Cardiac septum (tissue), 1 donor: ENCODE data around the gene KIF25. TPM values are rescaled to one million over a fixed set of nuclear protein-coding genes. Genes with fewer than 3 reads are reported as not detected.

Source experiments
- DNase-seq: peaks from one replicate; pipeline ENCODE4 v3.0.0-alpha.2; 2020; ENCODE audit warnings: low spot score
- intact Hi-C: fragments of 100-400 bp; cut with DNase I; formaldehyde crosslinking; loops from one replicate; pipeline ENCODE4 v1.14.0; 2022
- total RNA-seq: library from RNA; stranded (reverse); fragmentation: NEBNext Ultra II Directional; extraction: Animal tissue kit (Norgen Biotek cat#: 25700); gene quantifications from one replicate; pipeline ENCODE4 v1.2.1, GENCODE V29; 2021
- donor health status: DM: no; HTN: no; CAD: no.

Gene KIF25
- total RNA-seq, 1 donor from 2014 or later: 0.24 TPM

DNA sequence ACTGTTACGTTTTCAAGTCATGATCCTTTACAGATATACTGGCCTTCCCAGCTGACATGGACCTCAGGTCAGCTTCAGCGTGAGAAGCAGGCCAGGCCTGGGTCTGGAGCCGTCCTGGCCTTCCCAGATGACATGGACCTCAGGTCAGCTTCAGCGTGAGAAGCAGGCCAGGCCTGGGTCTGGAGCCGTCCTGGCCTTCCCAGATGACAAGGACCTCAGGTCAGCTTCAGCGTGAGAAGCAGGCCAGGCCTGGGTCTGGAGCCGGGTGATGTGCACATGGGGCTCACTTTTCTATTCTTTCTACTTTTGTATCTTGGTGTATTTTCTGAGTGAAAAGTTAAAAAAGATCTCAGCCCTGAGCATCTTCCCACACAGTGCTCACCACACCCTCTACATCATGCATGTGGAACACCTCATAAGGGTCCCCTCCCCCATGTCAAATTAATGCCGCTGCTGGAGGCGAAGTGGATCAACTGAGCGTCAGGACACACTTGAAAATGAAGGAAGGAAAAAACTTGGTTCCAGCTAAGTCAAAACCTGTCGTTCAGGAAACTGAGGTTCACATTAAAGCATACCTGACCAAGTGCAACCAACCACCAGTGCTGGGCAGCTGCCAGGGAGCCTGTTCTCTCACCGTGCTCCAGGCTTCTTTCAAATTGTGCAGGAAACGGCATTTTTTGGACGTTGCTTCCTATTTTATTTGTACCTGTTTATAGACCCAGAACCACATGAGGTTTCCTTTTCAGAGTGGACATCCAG lies 32.2 kb downstream of the KIF25 start:
- DNase-seq: peak; percentile 68
- intact Hi-C loops: loop anchor here (5.0 kb wide), 1 partner anchor 37 kb away; no protein-coding TSS in a partner anchor

DNA sequence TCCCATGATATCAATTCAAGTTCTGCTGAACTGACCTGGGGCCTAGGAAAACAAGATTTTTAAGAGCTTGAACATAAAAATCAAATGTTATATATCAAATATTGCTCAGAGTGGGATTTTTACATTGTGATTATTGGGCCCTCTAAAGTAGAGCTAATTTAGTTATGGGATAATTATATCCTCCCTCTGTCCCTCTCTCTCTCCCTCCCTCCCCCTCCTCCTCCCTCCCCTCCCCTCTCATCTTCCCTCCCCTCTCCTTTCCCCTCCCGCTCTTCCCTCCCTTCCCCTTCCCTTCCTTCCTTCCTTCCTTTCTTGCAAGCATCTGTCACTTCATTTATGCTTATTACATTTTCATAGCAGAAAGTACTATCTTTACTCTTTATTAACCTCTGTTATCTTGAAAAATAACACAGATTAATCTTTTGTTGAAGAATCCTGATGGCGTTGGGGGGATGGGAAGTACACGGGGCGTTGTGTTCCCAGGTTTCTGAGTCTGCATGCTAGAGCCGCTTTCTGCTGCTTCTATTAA lies 32.8 kb downstream of the KIF25 start:
- DNase-seq: peak; percentile 41
- intact Hi-C loops: loop anchor here (5.0 kb wide), 1 partner anchor 38 kb away; no protein-coding TSS in a partner anchor

- peak; percentile 44 for DNase-seq
- intact Hi-C loops: loop anchor here (5.0 kb wide), 1 partner anchor 39 kb away; no protein-coding TSS in a partner anchor
Measured at GRCh38 chr6:168030908-168031307, 33.4 kb downstream of the KIF25 start.

GRCh38 chr6:168031411-168031971 lies 34.0 kb downstream of the KIF25 start:
- intact Hi-C loops: loop anchor here (5.0 kb wide), 1 partner anchor 39 kb away; no protein-coding TSS in a partner anchor
- DNase-seq: peak; percentile 66

- intact Hi-C loops: loop anchor here (5.0 kb wide), 1 partner anchor 40 kb away; no protein-coding TSS in a partner anchor
- peak; percentile 67 for DNase-seq
Measured at GRCh38 chr6:168032005-168032760, 34.7 kb downstream of the KIF25 start.

- intact Hi-C loops: loop anchor here (5.0 kb wide), 1 partner anchor 41 kb away; no protein-coding TSS in a partner anchor
- no peak for DNase-seq
Measured at GRCh38 chr6:168033791-168034190, 36.3 kb downstream of the KIF25 start.

DNA sequence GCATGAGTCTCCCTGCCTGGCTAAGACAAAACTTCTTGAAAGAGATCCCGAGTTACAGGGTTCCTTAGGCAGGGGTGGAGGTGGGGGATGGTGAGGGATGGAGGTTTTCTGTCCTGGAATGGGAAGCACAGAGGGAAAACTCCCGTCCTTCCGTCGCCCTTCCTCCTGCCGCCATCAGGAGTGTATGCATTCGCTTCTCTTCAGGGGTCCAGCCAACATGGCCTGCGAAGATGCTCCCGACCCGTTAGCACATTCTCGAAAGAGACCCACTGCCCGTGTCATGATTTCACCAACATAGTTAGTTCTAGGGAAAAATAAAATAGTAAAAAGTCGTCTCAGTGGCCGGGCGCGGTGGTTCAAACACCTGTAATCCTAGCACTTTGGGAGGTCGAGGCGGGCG lies 37.1 kb downstream of the KIF25 start:
- no peak for DNase-seq
- intact Hi-C loops: loop anchor here (5.0 kb wide), 1 partner anchor 42 kb away; no protein-coding TSS in a partner anchor

DNA sequence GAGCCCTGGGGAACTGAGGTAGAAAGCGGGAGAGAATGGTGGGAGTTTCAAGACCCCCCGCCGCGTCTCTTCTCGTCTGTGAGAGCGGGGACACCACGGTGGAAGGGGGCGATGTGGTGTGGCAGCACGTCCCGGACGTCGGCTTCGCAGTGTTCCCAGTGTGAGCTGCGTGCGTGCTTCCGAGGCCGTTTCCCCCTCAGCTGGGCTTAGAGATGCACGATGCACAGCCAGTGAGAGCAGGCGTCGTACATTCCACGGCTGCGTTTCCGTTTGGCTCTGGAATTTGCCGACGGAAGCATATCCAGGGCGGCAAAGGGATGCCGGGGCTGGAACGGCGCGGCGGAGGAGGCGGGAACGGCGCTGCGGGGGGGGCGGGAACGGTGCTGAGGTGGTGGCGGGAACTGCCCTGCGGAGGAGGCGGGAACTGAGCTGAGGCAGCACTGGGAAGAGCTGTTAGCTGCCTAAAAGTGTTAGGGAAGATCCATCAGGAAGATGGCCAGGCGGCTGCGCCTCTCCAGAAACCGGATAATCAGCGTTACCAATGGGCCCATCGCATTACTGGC lies 37.7 kb downstream of the KIF25 start:
- no peak for DNase-seq
- intact Hi-C loops: no loop called here

GRCh38 chr6:168035661-168036545 lies 38.4 kb downstream of the KIF25 start:
- DNase-seq: no peak
- intact Hi-C loops: no loop called here

DNA sequence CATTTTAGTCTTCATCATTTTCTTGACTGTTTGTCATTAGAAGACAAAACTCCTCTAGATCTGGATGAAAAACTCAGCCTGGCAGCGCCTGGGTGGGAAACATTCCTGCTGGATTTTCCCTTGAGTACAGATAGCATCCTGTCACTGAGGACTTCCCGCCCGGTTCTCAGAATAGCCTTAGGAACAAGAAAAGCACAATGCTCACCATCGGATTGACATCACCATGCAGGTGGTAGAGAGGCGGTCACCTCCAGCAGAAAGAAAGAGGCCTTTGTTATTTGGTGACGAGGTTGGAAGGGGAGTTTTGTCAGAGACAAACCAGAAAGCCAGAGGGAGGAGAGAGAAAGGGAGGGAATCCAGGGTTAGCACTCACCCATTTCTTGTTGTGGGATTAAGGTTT lies 39.8 kb downstream of the KIF25 start:
- no peak for DNase-seq

DNA sequence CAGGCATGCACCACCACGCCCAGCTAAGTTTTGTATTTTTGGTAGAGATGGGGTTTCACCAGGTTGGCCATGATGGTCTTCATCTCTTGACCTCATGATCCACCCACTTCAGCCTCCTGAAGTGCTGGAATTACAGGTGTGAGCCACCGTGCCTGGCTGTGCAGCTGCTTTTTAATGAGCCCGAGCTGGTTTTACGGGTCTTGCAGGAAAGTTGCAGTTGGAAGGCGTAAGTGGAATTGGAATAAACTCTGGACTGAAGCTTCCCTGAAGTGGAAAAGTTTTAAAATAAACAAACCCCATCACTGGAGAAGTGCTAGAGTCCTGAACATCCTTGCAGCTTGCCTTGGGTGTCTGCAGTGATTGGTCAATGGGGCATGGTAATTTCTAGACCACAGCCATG lies 40.4 kb downstream of the KIF25 start:
- intact Hi-C loops: no loop called here
- DNase-seq: no peak

More for the DNA sequence above, 39.8 kb downstream of the KIF25 start:
- intact Hi-C loops: no loop called here

- no peak for DNase-seq
- intact Hi-C loops: no loop called here
Measured at GRCh38 chr6:168038576-168039140, 41.2 kb downstream of the KIF25 start.

GRCh38 chr6:168039301-168039700 lies 41.8 kb downstream of the KIF25 start:
- no peak for DNase-seq
- intact Hi-C loops: no loop called here

- intact Hi-C loops: no loop called here
Measured at GRCh38 chr6:168039849-168040248, 42.4 kb downstream of the KIF25 start.

GRCh38 chr6:168040856-168041496 lies 43.5 kb downstream of the KIF25 start:
- intact Hi-C loops: no loop called here
- peak; percentile 44 for DNase-seq

More at GRCh38 chr6:168039849-168040248, 42.4 kb downstream of the KIF25 start:
- peak; percentile 58 for DNase-seq

DNA sequence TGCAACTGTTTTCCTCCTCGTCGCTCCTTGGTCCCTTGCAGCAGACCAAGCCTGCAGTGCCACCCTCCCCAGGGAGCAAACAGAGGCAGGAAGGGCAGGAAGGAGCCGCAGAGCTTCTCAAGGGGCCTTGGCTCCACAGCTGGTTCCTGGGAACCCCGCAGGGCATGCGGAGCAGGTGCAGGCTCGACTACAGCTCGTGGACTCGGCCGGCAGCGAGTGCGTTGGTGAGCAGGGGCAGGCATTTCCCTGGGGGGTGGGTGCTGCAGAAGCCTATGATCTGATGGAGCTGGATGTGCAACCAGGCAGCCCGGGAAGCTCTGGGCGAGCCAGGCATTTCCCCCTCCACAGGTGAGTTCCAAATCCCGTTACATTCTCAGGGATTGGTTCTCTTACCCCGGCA lies 44.5 kb downstream of the KIF25 start:
- peak; percentile 59 for DNase-seq
- intact Hi-C loops: no loop called here

- DNase-seq: peak; percentile 60
- intact Hi-C loops: no loop called here
Measured at GRCh38 chr6:168042426-168043192, 45.1 kb downstream of the KIF25 start.
